Stimulated activated CD8-positive, alpha-beta memory T cell treated with anti-CD3 and anti-CD28 coated beads, Interleukin-4, amount 100 ng/mL, for 1 hour (primary cell): Measurements from ENCODE around the gene UST.
"Not testable (repeated sequence)": the region's sequence is repeated elsewhere in the genome, so short reads cannot be mapped to it uniquely, and the experiment has no call there.

Source experiments
- DNase-seq, 2 donors: peaks; one replicate each; pipeline ENCODE4 v3.0.0-alpha.2; 2020; ENCODE audit warnings: low read depth in 2 of 2, low spot score in 1 of 2

Gene UST

DNA sequence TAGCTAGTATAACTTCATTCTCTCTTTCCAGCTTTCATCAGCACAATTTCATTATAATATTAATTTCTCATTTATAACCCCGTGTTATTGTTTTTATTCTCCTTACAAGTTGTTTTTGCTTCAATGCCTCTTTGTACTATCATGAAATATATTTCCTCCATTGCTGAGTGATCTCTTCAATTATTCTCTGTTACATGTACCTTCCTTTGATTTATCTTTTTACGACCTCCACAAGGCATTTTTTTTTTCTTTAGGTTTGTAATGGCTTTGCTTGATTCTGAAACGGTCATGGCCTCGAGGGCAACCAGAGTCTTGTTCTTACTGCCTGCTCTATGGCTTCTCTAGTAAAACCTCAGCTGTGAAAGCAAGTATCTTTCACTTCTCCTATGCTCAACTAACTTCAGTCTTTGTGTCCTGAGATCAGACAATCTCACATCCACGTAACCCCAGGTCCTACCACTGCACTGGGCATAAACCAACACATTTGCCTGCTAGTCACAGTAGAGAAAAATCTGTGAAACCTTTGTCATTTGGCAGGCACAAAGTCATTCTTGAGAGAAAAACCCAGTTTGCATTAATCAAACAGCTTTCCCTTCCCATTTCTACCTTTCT is 119.9 kb downstream of the UST start:
- no peak for DNase-seq

DNA sequence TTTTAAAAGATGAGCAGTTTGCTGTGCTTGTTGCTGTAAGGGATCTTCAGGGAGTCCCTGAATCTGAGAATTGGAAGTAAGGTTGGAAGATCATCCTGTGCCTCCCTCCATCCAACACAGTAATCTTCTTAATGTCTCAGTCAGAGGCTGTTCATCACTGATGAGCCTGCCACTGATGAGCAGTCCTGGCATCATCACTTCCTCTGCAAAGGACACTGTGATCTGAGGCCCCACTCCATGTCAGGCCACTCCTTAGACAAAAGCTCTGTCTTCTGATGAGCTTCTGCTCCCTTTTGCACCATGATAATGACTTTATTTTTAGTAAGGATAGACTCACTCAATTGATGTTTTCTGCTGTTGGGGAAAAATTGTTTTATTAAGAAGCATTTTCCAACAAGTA is 121.0 kb downstream of the UST start:
- DNase-seq: no peak

DNA sequence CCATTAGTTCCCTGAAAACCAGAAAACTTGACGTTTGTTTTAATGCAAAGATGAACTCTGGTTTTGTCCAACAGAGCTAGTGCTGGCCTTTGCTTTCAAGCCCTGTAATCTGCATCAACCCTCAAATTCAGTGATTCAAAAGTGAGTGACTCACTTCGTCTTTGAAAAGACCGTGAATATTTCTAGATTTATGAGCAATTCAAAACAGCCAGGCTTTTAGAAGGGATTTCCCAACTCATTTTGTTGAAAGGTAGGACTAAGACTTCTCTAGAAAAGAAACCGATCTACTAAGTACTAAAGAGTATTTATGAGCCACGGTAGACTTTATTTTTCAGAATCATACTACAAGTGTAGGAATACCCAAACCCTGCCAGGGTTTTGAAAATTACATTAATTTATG is 121.5 kb downstream of the UST start:
- DNase-seq: no peak

DNA sequence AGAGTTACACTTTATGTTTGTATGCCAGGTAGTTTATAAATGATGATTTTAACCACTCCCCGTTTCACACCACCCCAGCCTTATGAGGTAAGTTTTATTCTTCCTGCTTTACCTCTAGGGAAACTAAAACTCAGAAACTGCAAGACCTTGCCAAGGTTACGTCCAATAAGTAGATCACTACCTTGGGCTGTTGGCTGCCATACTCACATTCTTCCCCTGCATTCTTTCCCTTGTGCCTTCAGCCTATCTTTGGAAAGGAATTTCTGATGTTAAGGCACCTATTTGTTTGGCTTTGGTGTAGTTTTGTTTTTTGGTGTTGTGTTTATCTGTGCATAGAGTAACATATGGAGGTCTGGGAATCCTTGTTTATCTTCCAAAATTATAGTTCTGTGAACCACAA is 122.1 kb downstream of the UST start:
- no peak for DNase-seq

DNA sequence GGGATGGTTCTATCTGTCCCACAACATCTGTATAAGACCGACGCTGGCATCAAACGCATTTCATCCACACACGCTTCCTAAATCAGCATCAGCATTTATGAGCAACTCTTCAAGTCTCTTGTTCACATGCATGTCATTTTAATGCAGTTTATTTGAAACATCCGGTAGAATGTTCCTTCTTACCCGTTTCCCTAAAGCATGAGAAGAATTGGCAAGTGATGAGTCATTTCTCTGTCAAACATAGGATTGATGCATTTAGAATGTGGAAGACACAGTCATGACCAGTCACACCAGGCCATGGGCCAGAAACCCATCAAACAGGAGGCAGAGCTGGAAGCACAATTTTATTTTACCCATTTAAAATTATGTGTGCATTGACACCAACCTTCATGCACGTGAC is 122.8 kb downstream of the UST start:
- DNase-seq: no peak

DNA sequence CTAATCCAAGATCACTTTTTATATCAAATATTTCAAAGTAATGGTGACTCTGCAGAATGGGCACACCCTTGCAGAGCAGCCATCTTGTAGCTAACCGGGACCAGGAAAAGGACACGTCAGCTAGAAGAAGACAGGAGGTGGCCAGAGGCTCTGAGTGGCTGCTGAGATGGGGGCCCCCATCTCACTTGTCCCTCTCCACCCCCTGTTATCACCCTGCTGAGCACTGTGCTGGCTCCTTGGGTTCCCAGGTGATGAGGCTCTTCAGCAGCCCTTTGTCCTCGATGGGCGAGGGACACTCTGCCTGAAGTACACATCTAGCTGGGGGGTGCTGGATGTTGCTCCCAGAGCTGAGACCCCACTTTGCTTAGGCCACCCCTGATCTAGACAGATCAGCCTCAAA is 126.3 kb downstream of the UST start:
- no peak for DNase-seq

DNA sequence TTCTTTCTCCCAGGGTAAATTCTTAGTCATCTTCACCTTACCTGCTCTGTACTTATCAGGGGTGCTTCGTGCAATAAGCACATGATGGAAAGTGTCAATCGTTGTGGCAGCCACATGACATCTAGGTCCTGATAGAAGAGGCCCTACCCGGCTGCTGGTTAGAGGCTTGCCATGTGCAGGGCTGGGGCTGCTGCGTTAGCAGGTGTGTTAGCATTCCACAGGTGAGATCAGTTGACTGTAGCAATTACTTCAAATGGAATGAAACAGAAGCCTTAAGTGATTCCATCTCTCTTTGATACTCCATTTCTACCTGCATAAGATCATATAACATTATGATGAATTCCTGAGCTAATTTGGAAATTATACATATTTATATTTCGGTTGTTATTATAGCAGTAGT is 127.0 kb downstream of the UST start:
- DNase-seq: no peak

DNA sequence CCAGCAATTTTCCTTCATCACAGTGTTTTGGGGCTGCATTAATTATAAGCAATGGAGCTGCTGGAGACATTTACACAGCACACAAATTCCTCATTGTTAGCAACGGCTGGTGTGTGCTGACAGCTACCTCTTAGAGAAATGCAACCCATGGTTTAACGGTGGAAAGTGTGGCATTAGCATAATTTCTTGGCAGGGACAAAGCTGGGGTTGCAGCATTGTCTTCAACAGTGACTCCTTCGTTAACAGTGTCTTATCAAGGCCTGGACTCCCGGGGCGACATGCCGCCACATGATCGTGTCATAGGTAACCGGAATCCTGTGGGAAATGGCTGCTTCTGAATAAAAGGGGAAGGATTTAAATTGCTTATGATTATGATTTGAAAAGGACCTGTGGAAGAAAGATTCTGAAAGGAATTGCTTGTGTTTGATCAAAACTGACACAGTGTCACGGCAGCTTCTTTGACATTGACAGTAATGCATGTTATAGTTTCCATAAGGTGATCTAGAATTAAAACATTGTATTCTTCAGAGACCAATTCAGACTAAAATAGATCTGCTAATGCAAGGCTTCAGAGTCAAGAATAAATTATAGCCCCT is 128.0 kb downstream of the UST start:
- no peak for DNase-seq

DNA sequence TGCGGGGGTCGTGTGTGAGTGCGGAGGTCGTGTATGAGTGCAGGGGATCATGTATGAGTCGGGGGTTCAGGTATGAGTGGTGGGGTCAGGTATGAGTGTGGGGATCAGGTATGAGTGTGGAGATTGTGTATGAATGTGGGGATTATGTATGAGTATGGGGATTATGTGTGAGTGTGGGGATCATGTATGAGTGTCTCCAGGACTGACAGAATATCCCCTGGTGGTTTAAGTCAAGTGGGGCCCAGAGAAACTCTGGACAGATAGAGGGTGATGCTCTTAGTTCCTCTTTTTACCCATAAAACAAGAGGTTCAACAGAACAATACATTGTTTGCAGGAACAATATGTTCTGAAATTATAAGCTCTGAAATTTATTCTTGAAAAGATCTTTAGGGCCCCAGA is 131.9 kb downstream of the UST start:
- no peak for DNase-seq

DNA sequence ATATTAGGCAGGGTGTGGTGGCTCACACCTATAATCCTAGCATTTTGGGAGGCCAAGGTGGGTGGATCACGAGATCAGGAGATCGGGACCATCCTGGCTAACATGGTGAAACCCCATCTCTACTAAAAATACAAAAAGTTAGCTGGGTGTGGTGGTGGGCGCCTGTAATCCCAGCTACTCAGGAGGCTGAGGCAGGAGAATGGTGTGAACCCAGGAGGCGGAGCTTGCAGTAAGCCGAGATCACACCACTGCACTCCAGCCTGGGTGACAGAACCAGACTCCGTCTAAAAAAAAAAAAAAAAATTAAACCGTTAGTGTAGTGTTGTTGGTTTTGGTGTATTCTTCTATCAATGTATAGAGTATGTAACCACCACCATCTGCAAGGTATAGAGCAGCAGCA is 133.9 kb downstream of the UST start:
- not testable (repeated sequence) for DNase-seq

DNA sequence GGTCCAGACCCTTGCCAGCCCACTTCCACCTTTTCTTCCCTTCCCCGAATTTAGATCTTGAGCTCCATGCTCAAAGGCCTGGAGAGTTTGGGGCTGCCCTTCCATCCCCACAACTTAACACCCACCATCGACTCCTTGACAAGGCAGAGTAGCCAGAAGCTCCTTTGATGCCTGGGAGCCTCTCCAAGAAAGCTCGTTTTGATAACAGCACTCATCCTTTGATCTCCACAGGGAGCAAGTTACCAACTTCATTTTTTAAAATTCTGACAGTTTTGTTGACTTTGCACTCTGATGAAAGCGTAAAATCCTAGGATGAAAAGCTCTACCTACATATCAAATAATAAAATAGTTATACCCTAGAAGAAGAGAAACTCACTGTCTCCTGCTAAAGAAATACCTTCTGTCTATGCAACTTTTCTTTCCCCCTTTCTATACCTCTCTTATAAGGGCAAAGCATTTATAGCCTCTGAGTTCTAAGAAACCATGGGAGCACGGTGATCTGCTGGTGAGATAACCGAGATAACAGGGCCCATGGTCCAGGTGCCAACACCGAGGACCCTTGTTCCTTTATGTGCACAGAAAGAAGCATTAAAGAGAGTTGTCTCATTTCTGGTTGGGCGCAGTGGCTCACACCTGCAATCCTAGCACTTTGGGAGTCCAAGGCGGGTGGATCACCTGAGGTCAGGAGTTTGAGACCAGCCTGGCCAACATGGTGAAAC is 134.9 kb downstream of the UST start:
- no peak for DNase-seq

DNA sequence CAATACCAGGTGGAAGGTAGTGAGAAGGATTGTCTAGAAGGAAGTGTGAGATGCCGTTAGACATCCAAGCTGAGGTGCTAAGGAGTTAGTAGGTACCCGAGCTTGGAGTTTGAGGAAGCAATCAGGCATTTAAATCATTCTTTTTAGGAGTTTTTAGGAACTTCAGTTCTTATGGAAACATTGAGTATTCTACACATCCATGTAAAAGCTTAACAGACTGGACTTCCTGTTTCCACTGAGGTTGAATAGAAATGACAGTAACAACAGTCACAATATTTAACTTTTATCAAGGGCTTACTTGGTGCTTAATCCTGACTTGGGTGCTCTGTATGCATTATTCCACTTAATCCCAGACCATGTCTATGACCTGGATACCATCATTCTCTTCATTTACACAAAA is 136.4 kb downstream of the UST start:
- no peak for DNase-seq

DNA sequence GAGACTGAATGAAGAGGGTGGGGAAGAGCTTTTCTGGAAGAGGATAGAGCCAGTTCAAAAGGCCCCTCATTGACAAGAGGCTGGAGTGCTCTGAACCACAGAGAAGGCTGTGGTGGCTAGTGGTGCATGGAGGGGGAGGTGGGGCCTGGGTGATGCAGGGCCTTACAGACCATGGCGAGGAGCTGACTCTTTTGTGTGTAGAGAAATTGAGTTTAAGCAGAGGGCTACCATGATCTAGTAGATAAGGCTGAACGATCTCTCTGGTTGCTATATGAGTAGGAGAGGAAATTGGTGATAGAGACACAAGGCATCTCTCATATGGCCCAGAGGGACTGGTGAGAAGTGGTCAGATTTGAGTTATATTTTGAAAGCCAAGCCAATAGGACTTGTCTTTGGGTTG is 137.6 kb downstream of the UST start:
- DNase-seq: no peak

DNA sequence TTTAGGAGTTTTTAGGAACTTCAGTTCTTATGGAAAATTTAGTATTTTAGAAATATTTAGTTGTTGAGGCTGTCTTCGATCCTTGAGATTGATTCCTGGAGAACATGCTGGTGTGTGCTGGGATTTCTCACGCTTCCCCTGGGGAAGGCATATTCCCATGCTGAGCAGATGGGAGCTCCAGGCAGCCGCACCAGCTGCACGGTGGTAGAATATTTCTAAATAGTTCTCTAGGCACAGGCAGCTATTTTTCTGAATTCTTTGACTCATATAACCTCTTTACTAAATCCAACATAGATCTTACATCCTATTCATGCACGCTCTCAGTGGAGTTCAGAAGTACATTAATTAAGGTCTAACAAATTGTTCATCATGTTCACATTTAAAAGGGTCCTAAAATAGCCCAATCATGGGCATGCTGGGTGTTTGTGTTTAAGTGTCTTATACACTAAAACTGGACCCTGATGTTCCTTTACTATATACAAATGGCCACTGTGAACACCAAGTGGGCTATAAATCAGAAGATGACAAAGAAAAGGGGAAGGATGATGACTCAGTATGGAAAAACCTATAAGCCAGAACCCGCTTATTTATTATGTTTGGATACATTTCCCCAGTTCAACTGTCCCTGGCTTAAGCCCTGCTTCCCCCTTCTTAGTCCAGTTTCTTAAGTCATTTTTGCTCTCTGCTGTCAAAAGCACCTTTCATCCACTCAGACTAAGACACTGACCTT is 138.5 kb downstream of the UST start:
- DNase-seq: no peak

DNA sequence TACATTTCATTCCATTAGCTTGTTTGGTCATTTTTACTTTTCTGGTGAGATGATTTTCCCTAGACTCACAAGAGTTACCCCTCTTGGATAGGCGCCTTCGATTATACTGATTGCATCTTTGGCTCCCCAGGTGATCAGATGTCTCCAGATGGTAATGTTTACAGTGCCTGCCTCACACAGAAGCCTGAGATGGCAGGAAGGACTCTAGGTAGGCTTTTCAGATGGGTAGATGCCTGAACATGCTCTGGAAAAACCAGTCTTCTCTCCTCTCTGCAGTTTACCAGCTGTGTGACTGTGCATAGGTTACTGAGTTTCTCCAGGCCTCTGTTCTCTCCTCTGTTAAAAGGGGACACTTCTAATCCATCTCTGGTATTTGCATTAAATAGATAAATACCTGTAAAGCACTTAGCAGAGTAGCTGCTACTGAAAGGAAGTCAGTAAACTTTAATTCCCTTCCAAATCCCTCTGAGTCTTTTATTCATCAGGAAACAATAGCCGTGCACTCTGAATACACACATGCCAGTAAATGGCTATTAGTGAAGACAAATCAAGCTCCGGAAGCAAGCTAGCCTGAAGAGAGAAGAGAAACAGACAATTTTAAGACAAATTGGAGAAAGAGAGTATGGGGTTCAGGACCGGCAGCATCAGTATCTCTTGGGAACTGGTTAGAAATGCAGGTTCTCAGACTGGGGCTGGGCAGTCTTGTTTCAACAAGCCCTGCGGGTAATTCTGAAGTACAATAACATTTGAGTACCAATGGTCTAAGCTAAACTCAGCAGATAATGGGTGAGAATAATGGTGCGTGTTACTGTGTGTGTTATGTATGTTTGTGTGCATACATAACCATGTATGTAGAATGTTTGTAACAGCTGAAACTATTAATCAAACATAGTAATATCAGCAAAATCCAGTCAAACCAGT is 139.4 kb downstream of the UST start:
- no peak for DNase-seq

DNA sequence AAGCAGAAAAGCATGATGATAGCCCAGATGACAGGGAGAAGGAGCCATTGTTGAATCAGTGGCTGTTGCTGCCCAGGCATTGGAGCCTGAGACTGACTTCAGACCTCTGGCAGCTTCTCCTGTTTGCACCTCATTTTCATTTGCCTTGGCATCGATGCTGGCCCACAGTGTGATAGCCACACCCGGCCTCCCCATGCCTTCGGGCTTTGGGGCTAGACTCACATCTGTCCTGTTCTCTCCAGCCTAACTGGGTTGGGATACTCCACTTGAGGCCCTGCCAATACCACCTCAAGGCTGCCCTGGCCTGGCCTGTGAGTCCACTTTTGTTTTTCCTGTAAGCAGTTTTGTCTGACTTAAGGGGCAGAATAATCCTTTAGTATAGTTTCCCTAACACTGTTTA is 140.4 kb downstream of the UST start:
- DNase-seq: no peak

DNA sequence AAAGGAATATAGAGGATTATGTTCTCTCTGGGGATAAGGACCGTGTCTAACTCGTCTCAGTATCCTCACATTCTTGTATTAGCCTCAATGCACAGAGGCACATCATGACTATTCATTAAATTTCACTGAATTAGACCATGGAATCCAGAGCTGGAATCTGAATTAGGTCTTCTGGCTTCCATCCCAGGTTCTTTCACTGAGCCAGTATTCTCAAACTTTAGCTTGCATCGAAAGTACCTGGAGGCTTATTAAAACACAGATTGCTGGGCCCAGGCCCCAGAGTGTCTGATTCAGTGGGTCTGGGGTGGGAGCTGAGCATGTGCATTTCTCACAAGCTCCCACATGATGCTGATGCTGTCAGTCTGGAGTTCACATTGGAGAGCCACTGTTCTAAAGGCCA is 142.0 kb downstream of the UST start:
- no peak for DNase-seq

DNA sequence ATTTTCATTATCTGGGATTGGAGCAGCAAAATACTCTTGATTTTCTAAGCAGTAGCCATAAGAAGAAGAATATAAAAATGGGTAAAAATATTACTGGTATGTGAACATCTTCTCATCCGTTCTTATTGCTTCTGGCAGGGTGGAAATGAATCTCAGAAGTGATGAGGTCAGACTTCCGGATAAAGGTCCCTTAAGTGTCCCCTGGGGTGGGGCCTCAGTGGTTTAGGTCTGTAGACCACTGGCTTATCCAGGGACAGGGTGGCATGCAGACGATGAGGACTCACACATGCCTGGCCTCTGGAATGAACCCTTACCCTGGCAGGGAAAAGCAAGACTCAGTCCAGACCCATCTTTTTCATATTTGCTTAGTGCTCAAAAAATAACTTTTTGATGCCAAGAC is 143.3 kb downstream of the UST start:
- no peak for DNase-seq

DNA sequence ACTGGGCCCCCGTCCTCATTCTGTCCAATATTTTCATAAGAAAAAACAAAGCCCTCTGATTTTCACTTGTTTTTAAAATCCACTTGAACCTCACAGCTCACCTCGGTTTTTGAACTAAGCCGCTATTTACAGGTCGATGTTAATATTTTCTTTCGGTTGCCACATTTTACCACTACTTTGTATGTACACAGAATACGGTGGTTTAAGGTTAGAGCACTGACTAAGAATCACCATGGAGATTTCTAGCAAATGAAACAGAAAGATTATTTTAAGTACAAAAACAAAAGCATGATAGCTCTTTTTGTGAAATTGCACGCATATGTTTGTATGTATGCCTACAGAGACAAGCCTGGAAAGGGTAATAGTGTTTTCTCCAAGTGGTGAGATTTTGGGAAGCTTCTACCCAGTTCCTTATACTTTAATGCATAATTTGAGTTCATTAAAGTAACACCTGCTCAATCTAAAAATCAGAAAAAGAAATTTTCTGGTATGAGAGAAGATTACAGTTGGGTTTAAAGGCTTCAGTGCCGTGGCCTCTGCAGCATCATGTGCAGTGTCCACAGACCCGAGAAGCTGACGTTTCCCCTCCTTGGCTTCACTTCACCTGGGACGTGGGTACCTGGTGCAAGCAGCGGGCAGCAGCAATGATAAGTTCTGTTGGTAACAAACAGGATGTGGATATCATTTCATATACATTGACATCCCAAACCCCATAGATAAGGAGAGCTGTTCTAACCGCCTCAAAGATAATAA is 144.0 kb downstream of the UST start:
- DNase-seq: no peak

DNA sequence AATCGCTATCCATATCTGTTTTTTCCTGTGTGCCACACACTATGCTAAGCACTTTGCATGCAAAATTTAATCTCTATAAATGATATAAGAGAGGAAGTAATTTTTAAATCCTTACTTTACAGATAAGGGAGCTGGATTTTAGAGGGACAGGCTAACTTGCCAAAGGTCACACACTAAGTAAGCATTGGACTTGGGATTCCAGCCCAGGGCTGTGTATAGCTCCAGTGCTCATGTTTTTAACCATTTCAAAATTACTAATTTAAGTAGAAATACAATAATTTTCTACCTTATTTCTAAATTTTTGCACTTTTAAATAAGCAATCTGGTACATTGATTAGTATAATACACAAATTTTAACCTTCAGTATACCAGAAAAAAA is 144.6 kb downstream of the UST start:
- DNase-seq: no peak
